Measurements from ENCODE around the gene BBIP1. TPM values are rescaled to one million over a fixed set of nuclear protein-coding genes. Genes with fewer than 3 reads are reported as not detected.
"Not testable (repeated sequence)": the region's sequence is repeated elsewhere in the genome, so short reads cannot be mapped to it uniquely, and the experiment has no call there.

The BBIP1 gene
- polyA plus RNA-seq, 4 donors = 41.2 to 55.6 (median 54.0) TPM

DNA sequence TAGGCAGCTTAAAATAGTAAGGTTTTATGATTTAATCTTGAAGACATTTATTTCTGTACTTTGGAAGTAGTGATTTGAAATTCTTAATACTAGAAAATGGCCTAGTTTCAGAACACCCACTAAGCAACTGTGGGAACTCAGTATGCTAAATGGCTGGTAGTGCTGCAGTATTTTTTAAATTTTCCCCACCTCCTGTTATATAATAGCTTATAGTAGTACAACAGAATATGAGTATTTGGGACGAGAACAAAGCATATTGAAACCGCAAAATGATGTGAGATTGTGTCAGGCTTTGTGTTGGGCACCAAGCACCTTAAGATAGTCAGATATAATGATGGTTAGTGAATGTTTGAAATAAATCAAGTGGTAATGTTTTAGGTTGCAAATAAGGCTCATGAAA is 8.5 kb upstream of the BBIP1 start:
- no peak for DNase-seq (ENCODE audit: low read depth in 4 of 4, low spot score in 3 of 4)

DNA sequence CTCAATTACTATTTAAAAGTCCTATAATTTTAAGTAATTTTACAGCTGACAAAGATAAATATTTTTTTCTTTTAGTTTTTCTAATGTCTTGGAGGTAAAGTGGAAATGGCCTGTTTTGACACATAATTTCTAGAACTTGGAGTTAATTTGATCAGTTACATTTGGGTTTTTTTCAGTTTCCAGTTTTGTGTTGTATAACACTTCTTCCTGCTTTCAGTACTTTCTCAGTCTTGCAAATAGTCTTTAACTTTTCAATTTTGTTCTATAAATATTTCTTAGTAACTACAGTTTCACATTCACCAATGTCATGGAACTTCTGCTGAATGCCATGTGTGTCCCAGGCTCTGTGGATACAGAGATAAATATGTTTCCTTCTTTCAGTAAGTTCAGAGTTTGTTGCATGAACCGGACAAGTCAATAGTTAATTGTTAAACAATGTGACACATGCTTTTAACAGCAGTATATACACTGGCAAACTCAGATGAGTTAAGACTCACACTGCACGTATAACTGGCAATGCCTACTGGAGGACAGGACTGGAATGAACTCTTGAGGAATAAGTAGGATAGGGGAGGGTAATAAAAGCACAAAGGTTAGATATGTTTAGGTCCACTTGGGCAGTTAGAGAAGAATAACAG is 5.0 kb upstream of the BBIP1 start:
- DNase-seq (ENCODE audit: low read depth in 4 of 4, low spot score in 3 of 4) = no peak

DNA sequence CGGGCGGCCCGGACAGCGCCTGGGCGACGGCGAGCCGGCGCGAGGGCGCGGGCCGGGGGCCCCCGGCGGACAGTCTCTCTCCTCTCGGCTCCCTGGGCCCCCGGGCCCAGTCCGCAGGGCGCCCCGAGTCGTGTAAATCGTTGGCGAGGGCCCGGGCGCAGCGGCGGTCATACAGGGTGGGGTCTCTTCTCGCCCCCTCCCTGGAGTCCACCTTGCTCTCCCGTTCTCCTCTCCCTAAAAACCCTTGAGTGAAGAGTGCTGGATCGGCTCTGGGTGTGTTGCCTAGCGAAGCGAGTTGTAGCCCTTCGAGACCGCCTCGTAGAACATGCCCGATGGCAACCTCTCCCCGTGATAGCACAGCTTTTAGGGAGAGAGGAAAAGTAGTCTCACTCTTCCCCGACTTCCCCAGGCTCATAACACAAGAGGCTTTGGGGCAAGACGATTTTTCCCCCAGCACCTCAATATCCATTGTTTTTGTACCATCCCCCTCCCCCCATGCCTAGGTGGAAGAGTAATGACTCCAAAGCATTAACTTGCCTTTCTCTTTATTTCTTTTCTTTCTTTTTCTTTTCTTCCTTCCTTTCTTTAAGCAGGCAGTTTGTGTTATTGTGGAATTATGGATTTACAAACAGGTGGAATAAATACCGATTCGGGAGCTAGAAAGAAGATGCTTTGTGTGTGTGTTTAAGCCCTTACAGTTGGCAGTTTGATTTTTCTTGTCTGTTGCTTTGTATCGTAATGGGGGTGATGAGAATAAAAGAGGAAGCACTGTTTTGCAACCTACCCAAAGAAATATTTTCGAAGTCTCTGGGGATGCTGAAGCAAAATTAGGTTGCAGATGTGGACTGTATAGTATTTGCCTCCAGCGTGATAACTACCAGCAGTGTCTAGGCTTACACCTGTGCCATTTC is 1.2 kb upstream of the BBIP1 start:
- peak in 3 of 4 donors; percentile 50 to 57 (median 51) for DNase-seq (ENCODE audit: low read depth in 4 of 4, low spot score in 3 of 4)

DNA sequence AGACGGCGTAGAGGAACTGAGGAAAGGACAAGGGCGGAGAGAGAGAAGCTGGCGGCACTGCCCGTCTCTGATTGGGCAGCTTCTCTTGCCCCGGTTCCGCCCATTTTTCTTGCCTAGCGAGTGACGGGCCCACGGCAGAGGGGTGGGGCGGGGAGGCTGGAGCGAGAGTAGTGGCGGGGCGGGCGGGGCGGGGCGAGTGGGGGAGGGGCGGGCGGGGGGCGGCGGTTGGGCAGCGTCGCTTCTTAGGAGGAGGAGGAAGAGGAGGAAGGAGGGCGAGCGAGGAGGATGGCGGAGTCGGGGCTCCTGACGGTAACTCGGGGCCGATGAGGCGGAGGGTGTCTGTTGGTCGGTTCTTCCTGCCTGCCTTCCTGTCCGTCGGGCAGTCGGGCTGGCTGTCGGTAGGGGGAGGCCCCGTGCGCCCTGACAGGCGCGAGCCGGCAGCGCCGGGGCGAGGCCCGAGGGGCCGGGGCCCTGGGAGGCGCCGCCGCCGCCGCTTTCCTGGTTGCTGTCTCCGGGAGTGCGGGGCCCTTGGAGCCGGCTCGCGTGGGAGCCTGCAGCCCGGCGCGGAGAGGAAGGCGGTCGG is 460 bp upstream of the BBIP1 start, which contains the start of gene SHOC2:
Gene SHOC2, plus strand, starts transcription at position 256 of the 583 bp plus-strand sequence. CDS start 44,755 bp downstream, outside the sequence.
- DNase-seq (ENCODE audit: low read depth in 4 of 4, low spot score in 3 of 4) = peak in 2 of 4 donors; percentile 41 to 42

DNA sequence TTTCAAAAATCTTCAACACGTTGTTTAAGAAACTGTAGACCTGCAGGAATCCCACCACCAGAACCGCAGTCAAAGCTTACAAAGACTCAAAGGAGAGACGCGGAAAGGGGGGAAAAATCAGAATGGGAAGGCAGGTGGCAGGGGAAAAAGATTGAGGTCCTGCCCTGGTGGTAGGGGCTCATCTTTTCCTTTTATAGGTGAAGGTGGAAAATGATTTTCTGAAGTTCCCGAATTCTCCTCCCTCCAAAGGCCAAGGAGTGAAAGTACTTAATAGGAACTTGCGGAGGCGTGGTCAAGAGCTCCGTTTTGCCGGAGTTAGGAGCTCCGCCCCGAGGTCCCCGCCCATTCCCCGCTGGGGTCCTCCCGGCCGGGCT is 724 bp downstream of the BBIP1 start:
- peak; percentile 89 to 91 (median 90) for DNase-seq (ENCODE audit: low read depth in 4 of 4, low spot score in 3 of 4)

DNA sequence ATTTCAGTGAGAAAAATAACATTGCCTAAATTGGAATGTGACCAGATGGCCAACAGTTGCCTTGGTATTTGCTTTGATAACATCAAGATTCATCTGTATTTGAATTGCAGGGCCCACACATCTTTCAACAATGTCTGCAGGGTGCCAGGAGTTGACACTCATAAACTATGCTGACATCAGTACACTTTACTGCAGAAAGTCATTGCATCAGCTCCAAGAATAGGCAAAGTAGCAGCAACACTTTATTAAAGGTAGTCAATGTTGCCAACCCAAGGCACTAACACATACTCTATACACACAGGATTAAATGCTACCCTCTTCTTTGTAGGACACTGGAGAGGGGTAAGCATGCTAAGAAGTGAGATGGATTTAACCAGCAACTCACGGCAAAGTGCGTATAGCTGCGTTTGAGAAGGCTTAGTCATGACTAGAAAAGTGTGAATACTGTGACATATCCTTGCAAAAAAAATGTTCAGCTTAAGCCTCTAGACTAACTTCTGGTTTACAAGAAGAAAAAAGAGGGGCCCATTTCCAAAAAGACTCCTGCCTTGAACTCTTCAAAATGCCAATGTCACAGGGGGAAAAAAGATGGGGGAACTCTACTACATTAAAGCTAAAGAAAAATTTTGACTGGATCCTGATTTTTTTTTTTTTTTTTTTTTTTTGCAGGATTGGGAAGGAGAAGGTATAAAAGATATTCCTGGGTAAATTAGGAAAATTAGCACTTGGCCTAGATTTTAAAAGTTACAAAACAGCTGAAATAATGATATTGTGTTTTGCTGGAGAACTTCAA is 2.2 kb downstream of the BBIP1 start:
- no peak for DNase-seq (ENCODE audit: low read depth in 4 of 4, low spot score in 3 of 4)

DNA sequence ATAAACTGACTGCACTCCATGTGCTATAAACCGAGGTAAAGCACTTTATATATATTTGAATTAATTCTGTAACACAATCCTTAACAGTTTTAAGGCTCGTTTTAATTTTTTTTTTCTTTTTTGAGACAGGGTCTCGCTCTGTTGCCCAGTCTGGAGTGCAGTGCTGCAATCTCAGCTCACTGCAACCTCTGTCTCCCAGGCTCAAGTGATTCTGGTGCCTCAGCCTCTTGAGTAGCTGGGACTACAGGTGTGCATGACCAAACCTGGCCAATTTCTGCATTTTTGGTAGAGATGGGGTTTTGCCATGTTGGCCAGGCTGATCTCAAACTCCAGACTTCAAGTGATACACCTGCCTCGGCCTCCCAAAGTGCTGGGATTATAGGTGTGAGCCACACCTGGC is 3.4 kb downstream of the BBIP1 start:
- DNase-seq (ENCODE audit: low read depth in 4 of 4, low spot score in 3 of 4) = not testable (repeated sequence)

DNA sequence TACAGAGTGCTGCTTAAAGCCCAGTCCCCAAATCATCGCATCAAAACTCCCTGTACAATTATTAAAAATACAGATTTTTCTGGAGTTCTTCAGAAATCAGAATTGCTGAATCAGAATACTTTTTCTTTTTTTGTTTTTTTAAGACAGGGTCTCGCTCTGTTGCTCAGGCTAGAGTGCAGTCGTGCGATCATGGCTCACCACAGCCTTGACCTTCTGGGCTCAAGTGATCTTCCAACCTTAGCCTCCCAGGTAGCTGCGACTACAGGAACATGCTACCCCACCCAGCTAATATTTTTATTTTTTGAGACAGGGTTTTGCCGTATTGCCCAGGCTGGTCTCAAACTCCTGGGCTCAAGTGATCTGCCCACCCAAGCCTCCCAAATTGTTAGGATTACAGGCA is 3.9 kb downstream of the BBIP1 start:
- DNase-seq (ENCODE audit: low read depth in 4 of 4, low spot score in 3 of 4) = no peak

DNA sequence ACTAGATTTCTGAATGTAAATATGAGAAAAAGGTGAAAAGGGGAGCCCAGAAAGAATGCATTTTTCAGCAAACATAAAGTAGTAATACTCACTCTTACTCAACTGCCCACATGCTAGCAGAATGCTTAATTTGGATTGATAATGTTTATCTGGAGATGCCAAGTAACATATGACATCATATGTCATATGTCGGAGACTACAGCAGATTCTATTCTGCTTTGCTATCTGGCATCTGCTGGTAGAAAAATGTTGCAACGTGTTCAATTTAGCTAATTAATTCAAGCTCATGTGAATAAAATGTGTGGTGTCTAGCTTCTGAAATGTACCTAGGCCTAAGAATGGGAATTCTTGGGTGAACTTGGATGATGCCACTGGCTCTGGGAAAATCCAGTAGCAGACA is 4.5 kb downstream of the BBIP1 start:
- DNase-seq (ENCODE audit: low read depth in 4 of 4, low spot score in 3 of 4) = no peak

DNA sequence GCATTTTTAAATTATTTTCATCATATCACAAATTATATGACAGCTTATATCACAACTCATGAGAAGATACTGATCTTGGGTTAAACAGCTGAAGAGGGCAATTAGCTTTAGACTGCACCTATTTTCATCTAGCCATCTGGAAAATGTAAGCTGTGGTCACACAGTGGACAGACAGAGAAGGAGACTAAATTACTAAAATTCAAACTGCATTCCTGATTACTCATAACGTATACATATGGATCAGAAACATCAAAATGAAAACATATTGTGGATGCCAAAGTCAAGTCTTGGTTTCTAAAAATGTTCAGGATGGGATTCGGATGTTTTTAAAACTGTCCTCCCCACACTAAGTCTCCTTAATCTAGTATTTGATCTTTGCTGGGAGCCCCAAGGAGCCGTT is 6.6 kb downstream of the BBIP1 start:
- no peak for DNase-seq (ENCODE audit: low read depth in 4 of 4, low spot score in 3 of 4)

DNA sequence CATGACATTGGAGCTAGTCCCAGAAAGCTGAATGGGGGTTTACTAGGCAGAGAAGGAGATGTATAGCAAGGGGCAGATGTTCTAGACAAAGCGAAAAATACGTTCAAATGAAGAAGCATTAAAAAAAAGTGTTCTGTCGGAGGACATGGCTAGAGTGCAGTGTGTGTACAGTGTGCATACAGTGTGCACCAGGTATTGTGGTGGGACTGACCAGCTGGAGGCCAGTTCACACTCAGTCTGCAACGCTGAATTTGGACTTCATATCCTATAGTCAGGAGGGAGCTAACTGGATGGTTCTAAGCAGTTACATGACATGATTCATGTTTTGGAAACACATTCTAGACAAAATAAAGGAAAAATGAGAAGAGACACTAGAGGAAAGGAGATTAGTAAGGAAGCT is 8.8 kb downstream of the BBIP1 start:
- no peak for DNase-seq (ENCODE audit: low read depth in 4 of 4, low spot score in 3 of 4)

DNA sequence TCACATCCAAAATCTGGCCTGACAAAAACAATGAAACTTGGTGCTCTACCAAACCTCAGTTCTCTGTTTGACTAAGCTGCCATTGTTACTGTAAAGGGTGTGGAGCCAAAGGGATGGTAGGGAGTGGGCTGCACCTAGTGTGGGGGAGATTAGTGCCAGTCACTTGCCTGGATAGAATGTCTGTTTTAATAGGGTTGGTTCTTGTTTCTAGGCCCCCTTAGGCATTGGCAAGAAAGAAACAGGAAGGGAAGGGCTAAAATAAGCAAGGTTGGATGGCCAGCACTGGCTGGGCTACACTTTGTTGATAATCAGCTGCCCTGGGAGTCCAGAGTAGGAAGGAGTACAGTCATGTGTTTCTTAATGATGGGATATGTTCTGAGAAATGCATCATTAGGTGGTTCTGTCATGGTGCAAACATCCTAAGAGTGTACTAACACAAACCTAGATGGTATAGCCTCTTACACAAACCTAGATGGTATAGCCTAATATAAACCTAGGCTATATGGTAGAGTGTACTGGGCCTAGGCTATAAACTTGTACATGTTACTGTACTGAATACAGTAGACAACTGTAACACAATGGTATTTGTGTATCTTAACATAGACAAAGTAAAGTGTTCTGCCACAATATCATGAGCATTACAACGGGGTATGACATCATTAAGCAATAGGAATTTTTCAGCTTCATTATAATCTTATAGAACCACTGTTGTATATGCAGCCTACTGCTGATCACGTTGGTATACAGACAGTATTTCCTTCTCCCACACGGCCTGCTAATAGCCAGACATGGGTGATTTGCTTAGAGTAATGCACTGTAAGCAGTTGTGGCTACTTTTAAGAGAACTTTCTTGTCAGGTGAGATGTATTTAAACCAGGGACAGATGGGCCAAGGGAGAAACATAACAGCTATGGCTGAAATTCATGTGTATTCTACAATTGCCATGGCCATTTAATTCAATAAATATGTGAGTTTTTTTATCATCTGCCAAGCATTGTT is 15.4 kb downstream of the BBIP1 start:
- DNase-seq (ENCODE audit: low read depth in 4 of 4, low spot score in 3 of 4) = no peak

DNA sequence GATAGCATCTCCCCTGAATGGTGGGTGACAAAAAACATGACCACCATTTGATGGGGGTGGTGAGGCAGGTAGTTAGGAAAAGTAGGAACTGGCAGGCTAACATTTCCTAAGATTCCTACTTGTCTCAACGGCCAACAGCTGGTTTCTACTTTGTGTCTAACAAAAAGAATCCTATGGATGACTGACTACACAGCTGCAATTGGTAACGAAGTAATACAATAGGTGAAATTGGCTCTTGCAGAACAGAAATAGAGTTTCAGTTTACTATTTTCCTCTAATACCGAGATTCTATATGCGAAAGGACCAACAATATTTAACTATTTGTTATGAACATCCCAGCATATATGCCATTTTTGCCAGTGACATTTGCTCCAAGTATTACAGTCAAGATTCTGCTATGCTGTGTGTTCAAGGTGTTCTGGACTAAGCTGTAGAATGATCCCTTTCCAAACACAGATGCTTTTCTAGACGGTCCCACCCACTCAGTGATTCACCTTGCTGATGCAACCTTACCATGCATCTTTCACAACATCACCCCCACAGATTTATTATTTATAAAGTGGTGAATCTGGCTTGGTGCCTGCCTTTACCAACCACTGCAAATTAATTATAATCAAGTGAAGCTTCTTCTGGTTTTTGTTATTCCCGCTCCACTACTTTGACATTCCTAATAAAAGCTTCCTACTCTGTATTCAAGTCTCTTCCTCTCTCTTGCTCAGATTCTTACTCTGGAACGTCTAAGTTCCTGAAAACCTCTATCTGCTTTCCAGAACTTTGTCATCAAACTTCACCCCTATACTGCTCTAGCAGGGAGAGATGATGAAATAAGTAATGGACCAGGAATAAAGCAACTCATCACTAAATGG is 16.8 kb downstream of the BBIP1 start:
- no peak for DNase-seq (ENCODE audit: low read depth in 4 of 4, low spot score in 3 of 4)

DNA sequence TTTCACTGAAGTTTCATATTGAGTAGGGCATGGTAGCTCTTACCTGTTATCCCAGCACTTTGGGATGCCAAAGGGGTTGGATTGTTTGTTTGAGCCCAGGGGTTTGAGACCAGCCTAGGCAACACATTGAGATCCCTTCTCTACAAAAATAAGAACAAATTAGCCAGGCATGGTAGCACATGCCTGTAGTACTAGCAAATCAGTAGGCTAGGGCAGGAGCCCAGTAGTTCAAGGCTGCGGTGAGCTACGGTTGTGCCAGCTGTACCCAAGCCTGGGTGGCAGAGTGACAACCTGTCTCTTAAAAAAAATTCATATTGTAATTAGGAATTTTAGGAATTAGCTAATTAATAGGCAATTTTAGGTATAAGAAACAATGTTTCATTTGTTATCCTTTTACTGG is 18.0 kb downstream of the BBIP1 start:
- no peak for DNase-seq (ENCODE audit: low read depth in 4 of 4, low spot score in 3 of 4)

DNA sequence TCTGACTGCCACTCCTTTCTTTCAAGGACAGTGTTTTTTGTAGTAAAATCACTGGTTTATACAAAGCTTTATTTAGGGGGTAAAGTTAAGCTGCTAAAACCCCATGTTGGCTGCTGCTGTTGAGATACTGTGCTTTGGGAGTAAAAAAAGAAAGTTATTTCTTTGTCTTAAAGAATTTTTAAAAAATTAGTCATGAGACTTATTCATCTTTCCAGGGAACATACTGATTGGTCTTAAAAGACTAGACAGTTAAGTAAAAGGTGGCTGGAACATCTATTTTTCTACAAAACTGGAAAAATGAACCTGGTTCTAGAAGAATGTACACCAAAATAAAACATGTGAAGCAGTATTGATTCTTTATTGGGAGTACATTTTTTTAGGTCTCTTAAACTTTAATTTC is 20.6 kb downstream of the BBIP1 start:
- DNase-seq (ENCODE audit: low read depth in 4 of 4, low spot score in 3 of 4) = no peak

DNA sequence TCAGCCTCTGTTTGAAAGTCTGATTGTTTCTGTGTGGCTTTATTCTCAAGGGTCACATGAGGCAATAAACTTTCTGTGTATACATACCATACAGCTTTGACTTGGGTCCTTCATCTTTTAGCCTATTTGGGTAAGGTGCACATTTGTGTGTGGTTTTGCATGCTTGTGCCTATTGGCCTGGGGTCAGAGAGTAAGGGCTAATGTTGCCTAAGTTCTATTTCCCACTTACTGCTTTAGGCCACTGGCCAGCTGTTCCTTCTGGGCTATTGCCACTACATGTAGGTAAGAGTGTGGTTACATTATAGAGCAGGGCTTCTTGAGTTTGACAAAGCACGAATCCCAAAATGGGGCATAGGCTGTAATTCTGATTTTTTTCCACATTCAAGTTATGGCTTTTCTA is 21.8 kb downstream of the BBIP1 start:
- no peak for DNase-seq (ENCODE audit: low read depth in 4 of 4, low spot score in 3 of 4)

DNA sequence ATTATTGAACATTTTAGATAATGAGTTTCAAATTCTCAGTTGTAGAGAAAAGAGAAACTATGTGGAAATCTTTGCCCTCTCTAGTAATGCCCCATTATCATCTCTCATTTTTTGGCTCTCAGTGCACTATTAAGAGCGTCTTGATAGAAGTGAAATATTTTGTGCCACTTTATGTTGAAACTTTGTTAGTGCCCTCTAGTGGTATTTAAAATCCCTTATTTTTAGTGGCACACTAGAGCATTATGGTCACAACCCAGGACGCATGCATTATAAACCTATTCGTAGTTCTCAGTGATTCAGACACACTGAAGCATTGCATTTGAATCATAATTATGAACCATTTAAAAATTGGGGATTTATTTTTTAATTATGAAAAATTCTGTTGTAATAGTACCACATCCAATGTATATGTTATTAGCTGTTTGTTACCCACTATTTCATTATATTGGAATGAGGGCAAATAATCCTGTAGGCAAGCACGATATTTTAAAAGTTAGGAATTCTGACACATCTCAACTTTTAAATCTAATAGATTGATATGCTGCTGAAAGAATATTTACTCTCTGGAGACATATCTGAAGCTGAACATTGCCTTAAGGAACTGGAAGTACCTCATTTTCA is 25.3 kb downstream of the BBIP1 start:
- no peak for DNase-seq (ENCODE audit: low read depth in 4 of 4, low spot score in 3 of 4)

DNA sequence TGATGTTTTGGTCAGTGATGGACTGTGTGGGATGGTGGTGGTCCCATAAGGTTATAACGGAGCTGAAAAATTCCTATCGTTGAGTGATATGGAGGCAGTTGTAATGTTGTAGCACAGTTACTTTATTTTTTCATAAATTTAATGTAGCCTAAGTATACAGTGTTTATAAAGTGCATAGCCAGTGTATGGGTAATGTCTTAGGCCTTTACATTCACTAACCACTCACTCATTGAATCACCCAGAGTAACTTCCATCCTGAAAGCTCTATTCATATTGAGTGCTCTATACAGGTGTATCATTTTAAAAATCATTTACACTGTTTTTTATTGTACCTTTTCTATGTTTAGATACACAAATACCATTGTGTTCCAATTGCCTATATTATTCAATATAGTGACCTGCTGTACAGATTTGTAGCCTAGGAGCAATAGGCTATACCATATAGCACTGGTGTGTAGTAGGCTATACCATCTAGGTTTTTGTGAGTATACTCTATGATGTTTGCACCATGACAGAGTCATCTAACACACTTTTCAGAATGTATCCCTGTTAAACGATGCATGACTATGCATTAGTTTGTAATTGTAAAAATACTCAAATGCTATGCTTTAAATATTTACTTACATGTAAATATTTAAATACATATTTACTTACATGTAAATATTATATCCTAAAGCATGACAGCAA is 26.2 kb downstream of the BBIP1 start:
- DNase-seq (ENCODE audit: low read depth in 4 of 4, low spot score in 3 of 4) = no peak

Data from right renal pelvis (tissue), 4 donors.